Measurements from ENCODE around the gene DCST1. TPM values are rescaled to one million over a fixed set of nuclear protein-coding genes. Genes with fewer than 3 reads are reported as not detected.

Gene DCST1
- total and polyA plus RNA-seq, 2 of the 13 experiments (the other 11 are each of a cell fraction or from before 2014, with no cell fraction given): 0.04 TPM; not detected in 1

- H3K27ac ChIP-seq (ENCODE audit: extremely low read length, insufficient read depth, low read length): no peak overlapping the region
- H3K4me2 ChIP-seq (ENCODE audit: low read depth, low read length): peak overlapping the region; percentile 19; the same call in 1 of the 2 replicates
- no peaks in the 10 kb centered on the region for H4K20me1 ChIP-seq (ENCODE audit: insufficient read depth, low read length)
- ATAC-seq: no peak
- TF ChIP-seq CCDC6 (CRISPR knock-in tag; IDR thresholded peaks at IDR 0.05): no peak
- TF ChIP-seq PCBP1 (IDR thresholded peaks at IDR 0.05; ENCODE audit: borderline replicate concordance, low read depth, low read length): 0 out of 2 replicates have a peak, but pooled peaks have one; percentile 4
- TF ChIP-seq TOE1 (CRISPR knock-in tag; IDR thresholded peaks at IDR 0.05): no peak
- H2AFZ ChIP-seq (ENCODE audit: low read length): no peak overlapping the region
- CTCF ChIA-PET (ENCODE audit: low intra/inter-chr PET ratio, low total read pairs): interaction anchor here (4.7 to 6.6 kb wide), 2 partner anchors 43 to 75 kb away, joined by 18 to 165 read pairs; partner anchors contain the start of gene SLC50A1
- no peaks in the 10 kb centered on the region for H3K79me2 ChIP-seq (ENCODE audit: insufficient read depth, low read length)
- peaks cover 0 to 2% of the 10 kb centered on the region in 2 experiments; a peak in 1 of 5 replicates for H3K27me3 ChIP-seq (ENCODE audit: control insufficient read depth in 1 of 2, insufficient read depth in 2 of 2, low read length in 2 of 2)
- in situ Hi-C loops (cut with HindIII; ENCODE audit: extremely low pct_ligation_motif_present, low pct_unique_long_range_greater_than_20kb): loop anchor here (5.0 kb wide), 2 partner anchors 35 to 75 kb away; partner anchors contain the start of gene EFNA1
- POLR2A ChIA-PET: interaction anchor here (0.9 to 2.2 kb wide), 11 partner anchors 8 to 81 kb away, joined by 3 to 75 read pairs (median 8); partner anchors contain the start of genes ADAM15, EFNA1, KRTCAP2 and SLC50A1
- H3K36me3 ChIP-seq (replicated peaks in 1 of 2; ENCODE audit: control insufficient read depth in 1 of 2, insufficient read depth in 2 of 2, low read length in 2 of 2): no peaks in the 10 kb centered on the region
- no peak for FAIRE-seq
- BruUV-seq (replicated peaks): no TSS peak
- no peak overlapping the region for H3K9ac ChIP-seq (ENCODE audit: insufficient read depth, low read depth, low read length)
- peaks cover 72% of the 10 kb centered on the region for H3K4me1 ChIP-seq (ENCODE audit: insufficient read depth, low read length)
- WGBS (ENCODE audit: low lambda C conversion rate): 92% methylated on average over 4 of the region's 6 CpGs
- intact Hi-C loops (cut with micrococcal nuclease; ENCODE audit: unreplicated experiment): loop anchor here (5.0 kb wide), 1 partner anchor 35 kb away; the partner anchor contains the start of gene EFNA1
- H3K4me3 ChIP-seq (replicated peaks in 1 of 3; ENCODE audit: insufficient read depth in 1 of 3, low read depth in 2 of 3, low read length in 3 of 3): peak overlapping the region in 1 of 3 experiments; percentile 54; a peak in 1 of 6 replicates
- H3K9me3 ChIP-seq (ENCODE audit: low read length): no peaks in the 10 kb centered on the region
- no peak for DNase-seq (ENCODE audit: low spot score)
These were observed 58.5 kb downstream of the DCST1 start for GRCh38 chr1:155092131-155092530.

- DNase-seq (ENCODE audit: low spot score) (no peak), FAIRE-seq (no peak), ATAC-seq (no peak)
- BruUV-seq (replicated peaks): no TSS peak
- H3K27me3 ChIP-seq (ENCODE audit: control insufficient read depth in 1 of 2, insufficient read depth in 2 of 2, low read length in 2 of 2): peaks cover 0 to 2% of the 10 kb centered on the region in 2 experiments; a peak in 1 of 5 replicates
- ChIA-PET POLR2A (interaction anchor here (1.8 to 2.1 kb wide), 2 partner anchors 33 to 80 kb away, joined by 19 to 75 read pairs; partner anchors contain the start of genes EFNA1 and KRTCAP2), CTCF (ENCODE audit: low intra/inter-chr PET ratio, low total read pairs) (interaction anchor here (4.7 to 6.6 kb wide), 2 partner anchors 42 to 75 kb away, joined by 18 to 165 read pairs; partner anchors contain the start of gene SLC50A1)
- H3K79me2 ChIP-seq (ENCODE audit: insufficient read depth, low read length): no peaks in the 10 kb centered on the region
- H2AFZ ChIP-seq (ENCODE audit: low read length): no peak overlapping the region
- H3K4me2 ChIP-seq (ENCODE audit: low read depth, low read length): peak overlapping the region; percentile 19; the same call in 1 of the 2 replicates
- in situ Hi-C loops (cut with HindIII; ENCODE audit: extremely low pct_ligation_motif_present, low pct_unique_long_range_greater_than_20kb): loop anchor here (5.0 kb wide), 2 partner anchors 35 to 75 kb away; partner anchors contain the start of gene EFNA1
- H3K9ac ChIP-seq (ENCODE audit: insufficient read depth, low read depth, low read length): no peak overlapping the region
- H3K4me1 ChIP-seq (ENCODE audit: insufficient read depth, low read length): peaks cover 67% of the 10 kb centered on the region
- intact Hi-C loops (cut with micrococcal nuclease; ENCODE audit: unreplicated experiment): loop anchor here (5.0 kb wide), 1 partner anchor 35 kb away; the partner anchor contains the start of gene EFNA1
- no peaks in the 10 kb centered on the region for H3K36me3 ChIP-seq (replicated peaks in 1 of 2; ENCODE audit: control insufficient read depth in 1 of 2, insufficient read depth in 2 of 2, low read length in 2 of 2)
- no peaks in the 10 kb centered on the region for H3K9me3 ChIP-seq (ENCODE audit: low read length)
- H3K4me3 ChIP-seq (replicated peaks in 1 of 3; ENCODE audit: insufficient read depth in 1 of 3, low read depth in 2 of 3, low read length in 3 of 3): no peak overlapping the region
- WGBS (ENCODE audit: low lambda C conversion rate): 90% methylated on average over 12 of the region's 12 CpGs
- no peaks in the 10 kb centered on the region for H4K20me1 ChIP-seq (ENCODE audit: insufficient read depth, low read length)
- H3K27ac ChIP-seq (ENCODE audit: extremely low read length, insufficient read depth, low read length): no peak overlapping the region
- TF ChIP-seq PAWR (CRISPR knock-in tag; IDR thresholded peaks at IDR 0.05; ENCODE audit: borderline replicate concordance): no peak
- no peak for TF ChIP-seq ZNF652 (CRISPR knock-in tag; IDR thresholded peaks at IDR 0.05; ENCODE audit: borderline replicate concordance, low read depth)
- TF ChIP-seq, protein P1, sequence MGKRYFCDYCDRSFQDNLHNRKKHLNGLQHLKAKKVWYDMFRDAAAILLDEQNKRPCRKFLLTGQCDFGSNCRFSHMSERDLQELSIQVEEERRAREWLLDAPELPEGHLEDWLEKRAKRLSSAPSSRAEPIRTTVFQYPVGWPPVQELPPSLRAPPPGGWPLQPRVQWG (CRISPR knock-in tag; IDR thresholded peaks at IDR 0.05; ENCODE audit: borderline replicate concordance, low read depth): no peak
- TF ChIP-seq BCL6 (CRISPR knock-in tag; IDR thresholded peaks at IDR 0.05): no peak
- no peak for TF ChIP-seq SSRP1 (CRISPR knock-in tag; IDR thresholded peaks at IDR 0.05)
- TF ChIP-seq TBX3 (IDR thresholded peaks at IDR 0.05; ENCODE audit: borderline replicate concordance): no peak
- TF ChIP-seq, protein P2, sequence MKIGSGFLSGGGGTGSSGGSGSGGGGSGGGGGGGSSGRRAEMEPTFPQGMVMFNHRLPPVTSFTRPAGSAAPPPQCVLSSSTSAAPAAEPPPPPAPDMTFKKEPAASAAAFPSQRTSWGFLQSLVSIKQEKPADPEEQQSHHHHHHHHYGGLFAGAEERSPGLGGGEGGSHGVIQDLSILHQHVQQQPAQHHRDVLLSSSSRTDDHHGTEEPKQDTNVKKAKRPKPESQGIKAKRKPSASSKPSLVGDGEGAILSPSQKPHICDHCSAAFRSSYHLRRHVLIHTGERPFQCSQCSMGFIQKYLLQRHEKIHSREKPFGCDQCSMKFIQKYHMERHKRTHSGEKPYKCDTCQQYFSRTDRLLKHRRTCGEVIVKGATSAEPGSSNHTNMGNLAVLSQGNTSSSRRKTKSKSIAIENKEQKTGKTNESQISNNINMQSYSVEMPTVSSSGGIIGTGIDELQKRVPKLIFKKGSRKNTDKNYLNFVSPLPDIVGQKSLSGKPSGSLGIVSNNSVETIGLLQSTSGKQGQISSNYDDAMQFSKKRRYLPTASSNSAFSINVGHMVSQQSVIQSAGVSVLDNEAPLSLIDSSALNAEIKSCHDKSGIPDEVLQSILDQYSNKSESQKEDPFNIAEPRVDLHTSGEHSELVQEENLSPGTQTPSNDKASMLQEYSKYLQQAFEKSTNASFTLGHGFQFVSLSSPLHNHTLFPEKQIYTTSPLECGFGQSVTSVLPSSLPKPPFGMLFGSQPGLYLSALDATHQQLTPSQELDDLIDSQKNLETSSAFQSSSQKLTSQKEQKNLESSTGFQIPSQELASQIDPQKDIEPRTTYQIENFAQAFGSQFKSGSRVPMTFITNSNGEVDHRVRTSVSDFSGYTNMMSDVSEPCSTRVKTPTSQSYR (CRISPR knock-in tag; IDR thresholded peaks at IDR 0.05; ENCODE audit: borderline replicate concordance): no peak
- no peak for TF ChIP-seq FIP1L1 (IDR thresholded peaks at IDR 0.05; ENCODE audit: borderline replicate concordance, insufficient read depth, low read depth, low read length)
- TF ChIP-seq ZNF691 (CRISPR knock-in tag; IDR thresholded peaks at IDR 0.05; ENCODE audit: borderline replicate concordance, low read depth): no peak
These were observed 59.0 kb downstream of the DCST1 start for GRCh38 chr1:155092641-155093040.
